Cardiac ventricle fibroblast (primary cell): ENCODE measurements around the gene RNF32. TPM values are rescaled to one million over a fixed set of nuclear protein-coding genes. Genes with fewer than 3 reads are reported as not detected.

Experiments used
- total RNA-seq: library from RNA; depleted of rRNA; stranded (reverse); fragments of >200 nt; gene quantifications from 2 replicates; pipeline ENCODE4 v1.2.3, GENCODE V29; 2015

The RNF32 gene
- 1.5 and 1.7 TPM in 2 replicates for total RNA-seq

DNA sequence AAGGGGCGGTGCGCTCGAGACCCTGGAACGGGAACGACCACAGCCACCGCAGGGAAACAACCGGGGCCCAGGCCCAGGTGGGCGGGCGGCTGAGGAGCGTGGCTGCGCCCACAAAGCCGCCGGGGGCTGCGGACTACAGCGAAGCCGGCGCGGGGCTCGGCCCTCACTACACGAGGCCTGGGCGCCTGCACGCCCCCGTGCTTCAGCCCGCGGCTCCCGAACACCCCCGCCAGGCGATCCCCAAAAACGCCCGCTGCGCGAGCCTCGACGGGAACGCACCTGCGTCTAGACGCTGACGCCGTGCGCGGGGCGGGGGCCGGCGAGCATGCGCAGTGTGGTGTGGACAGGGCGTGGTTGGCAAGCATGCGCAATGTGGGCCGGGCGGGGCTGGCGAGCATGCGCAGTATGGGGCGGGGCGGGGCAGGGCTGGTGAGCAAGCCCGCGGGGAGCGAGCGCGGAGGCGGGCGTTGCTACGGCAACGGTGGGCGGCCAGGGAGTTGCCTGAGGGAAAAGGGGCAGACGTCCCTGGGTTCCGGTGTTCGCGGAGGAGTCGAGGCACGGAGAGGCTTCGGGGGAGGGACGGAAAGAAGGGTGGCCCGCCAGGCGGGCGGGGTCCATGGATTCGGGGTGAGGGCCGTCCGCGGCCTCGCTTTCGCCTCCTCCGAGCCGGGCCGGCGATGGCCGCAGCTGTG is at the start of gene RNF32:
TSS of gene RNF32 (plus strand) at position 518 of the 692 bp plus-strand sequence. CDS start 3,104 bp downstream, outside the sequence.

